IMR-90 (cell line): ENCODE data around the gene LRP1B. TPM values are rescaled to one million over a fixed set of nuclear protein-coding genes. Genes with fewer than 3 reads are reported as not detected.

Experiments used
- ATAC-seq: fragments of 200-7000 bp; cut with Tn5 transposase; 2 replicates; pipeline ENCODE4 v1.9.1; 2020; ENCODE audit warnings: low read depth, mild to moderate bottlenecking, moderate library complexity
- BruUV-seq: library from RNA; stranded (reverse); fragments of 400-500 nt; replicated peaks from 2 replicates; lab custom pipeline; 2021; lab: Mats Ljungman, UMichigan
- CTCF ChIA-PET: fragments of 300-600 bp; formaldehyde crosslinking; extraction: SDS; loops from one replicate; lab custom pipeline; 2021; ENCODE audit warnings: antibody characterized with exemption; lab: Yijun Ruan, JAX
- POLR2A ChIA-PET: fragments of 300-600 bp; sonication (Branson Sonifier 250); formaldehyde crosslinking; loops from one replicate; lab custom pipeline; 2022; ENCODE audit warnings: antibody characterized with exemption; ENCODE audit not compliant: unreplicated experiment; lab: Charles Lee
- DNase-seq: peaks from one replicate; pipeline ENCODE4 v3.0.0; 2013
- H2AFZ ChIP-seq: replicated peaks from 2 replicates; pipeline ENCODE3; 2013; ENCODE audit warnings: low read length, mild to moderate bottlenecking; ENCODE audit not compliant: poor library complexity
- H2AK5ac ChIP-seq: 2 replicates; pipeline ENCODE4 v1.6.1; 2013; ENCODE audit warnings: low read depth, low read length, inconsistent platforms
- H2AK9ac ChIP-seq: replicated peaks from 2 replicates; pipeline ENCODE3; 2013; ENCODE audit warnings: mild to moderate bottlenecking, low read depth, low read length, moderate library complexity; ENCODE audit not compliant: poor library complexity
- H2BK120ac ChIP-seq: 2 replicates; pipeline ENCODE4 v1.6.1; 2013; ENCODE audit warnings: low read depth, low read length, inconsistent platforms
- H2BK15ac ChIP-seq: 3 replicates; pipeline ENCODE4 v1.6.1; 2013; ENCODE audit warnings: low read depth, low read length, inconsistent platforms
- H2BK20ac ChIP-seq: 2 replicates; pipeline ENCODE4 v1.6.1; 2013; ENCODE audit warnings: low read depth, mild to moderate bottlenecking, inconsistent platforms, low read length, moderate library complexity
- H2BK5ac ChIP-seq: 2 replicates; pipeline ENCODE4 v1.6.1; 2013; ENCODE audit warnings: mild to moderate bottlenecking, low read depth, low read length, inconsistent platforms; ENCODE audit not compliant: poor library complexity, severe bottlenecking
- H3K14ac ChIP-seq: replicated peaks from 2 replicates; pipeline ENCODE4 v1.6.1; 2013; ENCODE audit warnings: low read depth, low read length, inconsistent platforms
- H3K18ac ChIP-seq: 2 replicates; pipeline ENCODE4 v1.6.1; 2013; ENCODE audit warnings: low read depth, low read length, control low read depth
- H3K23ac ChIP-seq: 2 replicates; pipeline ENCODE4 v1.6.1; 2013; ENCODE audit warnings: low read depth, low read length, inconsistent platforms
- H3K27ac ChIP-seq: 2 replicates; pipeline ENCODE4 v1.5.1; 2013; ENCODE audit warnings: mild to moderate bottlenecking, control low read depth, low read length; ENCODE audit not compliant: insufficient read depth
- H3K27me3 ChIP-seq: 2 replicates; pipeline ENCODE4 v1.6.1; 2013; ENCODE audit warnings: low read length; ENCODE audit not compliant: control insufficient read depth, insufficient read depth
- H3K36me3 ChIP-seq: 2 replicates; pipeline ENCODE4 v1.6.1; 2013; ENCODE audit warnings: low read length, mixed read lengths; ENCODE audit not compliant: control insufficient read depth, insufficient read depth
- H3K4ac ChIP-seq: 2 replicates; pipeline ENCODE4 v1.6.1; 2013; ENCODE audit warnings: low read depth, low read length, inconsistent platforms
- H3K4me1 ChIP-seq: 2 replicates; pipeline ENCODE4 v1.6.1; 2013; ENCODE audit warnings: low read length, mixed read lengths; ENCODE audit not compliant: control insufficient read depth, insufficient read depth
- H3K4me2 ChIP-seq: 2 replicates; pipeline ENCODE4 v1.6.1; 2013; ENCODE audit warnings: low read depth, mild to moderate bottlenecking, control low read depth, low read length, moderate library complexity
- H3K4me3 ChIP-seq: 2 replicates; pipeline ENCODE4 v1.5.1; 2013; ENCODE audit warnings: low read depth, mild to moderate bottlenecking, control low read depth, low read length, moderate library complexity; ENCODE audit not compliant: insufficient read depth
- H3K56ac ChIP-seq: 2 replicates; pipeline ENCODE4 v1.6.1; 2013; ENCODE audit warnings: low read length, inconsistent platforms; ENCODE audit not compliant: insufficient read depth; ENCODE audit errors: extremely low read depth
- H3K79me1 ChIP-seq, 2 experiments: 2 replicates each; pipeline ENCODE4 v1.6.1; 2013; ENCODE audit warnings: low read length in 2 of 2, inconsistent platforms in 1 of 2, low read depth in 1 of 2
- H3K9ac ChIP-seq: 2 replicates; pipeline ENCODE4 v1.6.1; 2013; ENCODE audit warnings: low read depth, low read length, control low read depth
- H3K9me1 ChIP-seq: 2 replicates; pipeline ENCODE4 v1.6.1; 2013; ENCODE audit warnings: low read length, inconsistent platforms; ENCODE audit not compliant: insufficient read depth
- H3K9me3 ChIP-seq: 2 replicates; pipeline ENCODE4 v1.6.1; 2013; ENCODE audit warnings: low read length; ENCODE audit not compliant: control insufficient read depth, insufficient read depth
- H4K20me1 ChIP-seq: 2 replicates; pipeline ENCODE4 v1.6.1; 2013; ENCODE audit warnings: low read length, inconsistent platforms; ENCODE audit not compliant: insufficient read depth
- H4K5ac ChIP-seq: 2 replicates; pipeline ENCODE4 v1.6.1; 2013; ENCODE audit warnings: mild to moderate bottlenecking, low read depth, low read length, control low read depth
- H4K8ac ChIP-seq, 2 experiments: 2 replicates each; pipeline ENCODE4 v1.6.1; 2013; ENCODE audit warnings: low read depth in 2 of 2, low read length in 2 of 2, control low read depth in 1 of 2, inconsistent platforms in 1 of 2
- H4K91ac ChIP-seq: 2 replicates; pipeline ENCODE4 v1.6.1; 2013; ENCODE audit warnings: low read depth, low read length, inconsistent platforms; ENCODE audit not compliant: insufficient read depth
- BHLHE40 ChIP-seq: fragments of 150-350 bp; IDR thresholded peaks from 2 replicates; pipeline ENCODE4 v1.6.1; 2016; ENCODE audit warnings: mild to moderate bottlenecking, low read depth, low read length
- CEBPB ChIP-seq: IDR thresholded peaks from 2 replicates; pipeline ENCODE4 v1.6.1; 2012; ENCODE audit warnings: low read depth, low read length, improper control_type of control experiment
- CHD1 ChIP-seq: IDR thresholded peaks from 2 replicates; pipeline ENCODE4 v1.6.1; 2012; ENCODE audit warnings: low read depth, low read length, improper control_type of control experiment
- CTCF ChIP-seq: conservative IDR thresholded peaks from 2 replicates; pipeline ENCODE4 v1.5.1; 2012; ENCODE audit warnings: mild to moderate bottlenecking, low read depth, low read length, improper control_type of control experiment
- ELK1 ChIP-seq: fragments of 150-350 bp; IDR thresholded peaks from 2 replicates; pipeline ENCODE4 v1.6.1; 2016; ENCODE audit warnings: low read depth, mild to moderate bottlenecking, low read length, moderate library complexity, borderline replicate concordance
- FOS ChIP-seq: fragments of 150-350 bp; IDR thresholded peaks from 2 replicates; pipeline ENCODE4 v1.6.1; 2016; ENCODE audit warnings: low read depth, low read length
- MAFK ChIP-seq: IDR thresholded peaks from 2 replicates; pipeline ENCODE4 v1.6.1; 2012; ENCODE audit warnings: low read depth, low read length, improper control_type of control experiment
- MAZ ChIP-seq: IDR thresholded peaks from 2 replicates; pipeline ENCODE4 v1.6.1; 2012; ENCODE audit warnings: low read depth, mild to moderate bottlenecking, low read length, improper control_type of control experiment, moderate library complexity, borderline replicate concordance
- MXI1 ChIP-seq: IDR thresholded peaks from 2 replicates; pipeline ENCODE4 v1.6.1; 2012; ENCODE audit warnings: low read depth, mild to moderate bottlenecking, low read length, moderate library complexity, borderline replicate concordance
- NFE2L2 ChIP-seq: fragments of 150-350 bp; IDR thresholded peaks from 2 replicates; pipeline ENCODE4 v1.6.1; 2016; ENCODE audit warnings: low read depth, mild to moderate bottlenecking, low read length
- POLR2A ChIP-seq: IDR thresholded peaks from 2 replicates; pipeline ENCODE4 v1.6.1; 2012; ENCODE audit warnings: mild to moderate bottlenecking, low read depth, low read length
- RAD21 ChIP-seq: IDR thresholded peaks from 2 replicates; pipeline ENCODE4 v1.6.1; 2012; ENCODE audit warnings: low read length, improper control_type of control experiment
- RCOR1 ChIP-seq: IDR thresholded peaks from 2 replicates; pipeline ENCODE4 v1.6.1; 2012; ENCODE audit warnings: mild to moderate bottlenecking, low read length, improper control_type of control experiment; ENCODE audit not compliant: insufficient replicate concordance
- RFX5 ChIP-seq: IDR thresholded peaks from 2 replicates; pipeline ENCODE4 v1.8.0; 2012; ENCODE audit warnings: low read depth, mild to moderate bottlenecking, low read length, moderate library complexity
- SMC3 ChIP-seq: fragments of 150-350 bp; IDR thresholded peaks from 2 replicates; pipeline ENCODE4 v1.6.1; 2016; ENCODE audit warnings: low read depth, mild to moderate bottlenecking, antibody characterized with exemption, low read length, moderate library complexity
- USF2 ChIP-seq: fragments of 150-350 bp; IDR thresholded peaks from 2 replicates; pipeline ENCODE4 v1.6.1; 2017; ENCODE audit warnings: mild to moderate bottlenecking, antibody characterized with exemption, low read length, low read depth
- WGBS, 2 experiments: methylation state at CpG; one replicate each; pipeline versions ENCODE4 v1.1.5 to v1.1.7; 2013; ENCODE audit warnings: missing lambda C conversion rate in 2 of 2; ENCODE audit not compliant: insufficient read length in 1 of 2; ENCODE audit errors: extremely low coverage in 2 of 2; 5-methylcytosine and 5-hydroxymethylcytosine counted together
- dilution Hi-C: fragments of 300-500 bp; cut with HindIII; formaldehyde crosslinking; loops from one replicate; pipeline ENCODE4 v1.14.3; 2018; ENCODE audit warnings: low sequenced_read_pairs; ENCODE audit not compliant: unreplicated experiment
- in situ Hi-C: fragments of 300-500 bp; cut with MboI; formaldehyde crosslinking; loops from 3 replicates; pipeline ENCODE4 v1.14.3; 2019; ENCODE audit warnings: low sequenced_read_pairs, inconsistent platforms, mixed read lengths
- intact Hi-C: fragments of 100-400 bp; cut with micrococcal nuclease; formaldehyde crosslinking; loops from 2 replicates; pipeline ENCODE4 v1.10.0; 2022
- polyA plus RNA-seq, 3 experiments: library from polyadenylated mRNA; depleted of rRNA; stranded (reverse); fragments of >200 nt; gene quantifications; 2 replicates each; pipeline ENCODE4 v1.2.3, GENCODE V29; 2012; ENCODE audit warnings: low replicate concordance in 1 of 3
- total RNA-seq: library from RNA; depleted of rRNA; stranded (reverse); fragments of >200 nt; gene quantifications from 2 replicates; pipeline ENCODE4 v1.2.3, GENCODE V29; 2012

LRP1B gene
- total and polyA plus RNA-seq, 2 of the 4 experiments (the other 2 are of a cell fraction), result under 0.01 to 0.02 TPM

- ChIA-PET CTCF (no interaction called here), POLR2A (no interaction called here)
- Histone ChIP-seq H4K20me1 (no peaks in the 10 kb centered on the region), H4K5ac (no peak overlapping the region), H3K36me3 (no peaks in the 10 kb centered on the region), H2AK5ac (no peak overlapping the region), H2BK20ac (no peak overlapping the region), H3K14ac (no peak overlapping the region), H2AFZ (no peak overlapping the region), H3K9ac (no peak overlapping the region), H2BK120ac (no peak overlapping the region), H3K9me1 (no peaks in the 10 kb centered on the region), H2BK15ac (no peak overlapping the region), H3K56ac (no peak overlapping the region), H3K18ac (no peak overlapping the region), H3K4me2 (no peak overlapping the region), H3K4me3 (no peak overlapping the region), H2AK9ac (no peak overlapping the region), H4K8ac (no peak overlapping the region), H3K27ac (no peak overlapping the region), H3K23ac (no peak overlapping the region), H3K4me1 (no peaks in the 10 kb centered on the region), H2BK5ac (no peak overlapping the region), H4K91ac (no peak overlapping the region), H3K9me3 (no peaks in the 10 kb centered on the region), H3K4ac (no peak overlapping the region), H3K79me1 (no peaks in the 10 kb centered on the region), H3K27me3 (no peaks in the 10 kb centered on the region)
- ATAC-seq (no peak), DNase-seq (no peak)
- TF ChIP-seq MAFK (no peak), NFE2L2 (no peak), RFX5 (no peak), BHLHE40 (no peak), ELK1 (no peak), MXI1 (no peak), POLR2A (no peak), CTCF (no peak), USF2 (no peak), RCOR1 (no peak), MAZ (no peak), FOS (no peak), RAD21 (no peak), CHD1 (no peak), CEBPB (no peak), SMC3 (no peak)
- no CpG with 5 or more reads among the region's 1 CpG for WGBS, 2 experiments
- intact Hi-C loops (no loop called here), dilution Hi-C loops (no loop called here), in situ Hi-C loops (no loop called here)
- BruUV-seq, result no TSS peak
Observed at GRCh38 chr2:141959941-141960340, 170.9 kb downstream of the LRP1B start.
